GM12891 (cell line): ENCODE results near the gene SUMO3.

ENCODE experiments used
- POLR2A ChIP-seq: IDR thresholded peaks from 2 replicates; pipeline ENCODE4 v1.6.1; 2011; ENCODE audit warnings: low read depth, low read length, control low read depth
- POLR2AphosphoS5 ChIP-seq: IDR thresholded peaks from 2 replicates; pipeline ENCODE4 v1.6.1; 2011; ENCODE audit warnings: low read depth, low read length, control low read depth
- POU2F2 ChIP-seq: IDR thresholded peaks from 2 replicates; pipeline ENCODE4 v1.6.1; 2011; ENCODE audit warnings: low read depth, mild to moderate bottlenecking, control low read depth, low read length, moderate library complexity
- SPI1 ChIP-seq: IDR thresholded peaks from 2 replicates; pipeline ENCODE4 v1.6.1; 2011; ENCODE audit warnings: low read depth, low read length, control low read depth
- TAF1 ChIP-seq: IDR thresholded peaks from 2 replicates; pipeline ENCODE4 v1.6.1; 2011; ENCODE audit warnings: low read depth, low read length, control low read depth

DNA sequence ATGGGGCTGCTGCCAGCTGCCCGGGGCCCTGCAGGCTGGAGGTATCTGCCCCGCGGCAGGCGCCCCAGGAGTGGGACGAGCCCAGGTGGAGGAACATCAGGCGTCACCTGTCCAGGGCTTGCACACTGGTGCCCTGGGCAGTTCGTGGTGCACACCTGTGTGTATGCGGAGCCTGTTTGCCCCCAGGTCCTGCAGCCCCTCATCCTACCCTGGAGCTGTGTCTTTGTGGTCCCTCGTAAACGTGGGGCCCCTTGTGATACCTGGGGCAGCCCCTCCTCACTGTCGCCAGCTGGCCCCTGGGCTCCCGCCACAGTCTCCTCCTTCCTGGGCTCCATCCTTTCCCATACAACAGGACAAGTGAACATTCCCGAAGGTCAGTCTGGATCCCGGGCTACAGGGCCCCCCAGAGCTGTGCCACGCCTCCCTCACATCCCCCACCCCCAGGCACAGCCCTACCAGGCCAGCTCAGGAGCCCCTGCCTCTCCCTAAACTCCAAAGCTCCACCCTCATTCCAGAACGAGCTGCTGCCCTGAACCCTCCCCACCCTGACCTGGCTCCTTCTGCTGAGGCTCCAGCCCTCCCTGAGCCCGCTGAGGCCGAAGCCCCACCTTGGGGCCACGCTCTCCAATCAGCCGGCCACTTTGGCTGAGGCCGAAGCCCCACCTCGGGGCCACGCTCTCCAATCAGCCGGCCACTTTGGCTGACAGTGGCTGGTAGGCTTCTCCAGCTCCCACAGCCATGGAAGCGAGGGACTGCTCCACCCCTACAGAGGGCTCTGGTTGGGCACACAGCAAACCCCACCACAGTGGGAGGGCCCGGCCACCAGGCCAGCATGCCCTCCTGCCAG, 58.9 kb downstream of the SUMO3 start:
- TF ChIP-seq POLR2A, result no peak
- TF ChIP-seq POLR2AphosphoS5, result no peak
- no peak for TF ChIP-seq TAF1
- no peak for TF ChIP-seq POU2F2
- TF ChIP-seq SPI1, result no peak
